ENCODE results near the gene PTPN14.

The PTPN14 gene

GRCh38 chr1:214574598-214575411 is 23.4 kb upstream of the PTPN14 start:
- ATAC-seq (ENCODE audit: insufficient read depth, low read depth) (no peak), DNase-seq (no peak)
- no peaks in the 10 kb centered on the region for H3K4me1 ChIP-seq (ENCODE audit: insufficient read depth, low read length)
- H3K36me3 ChIP-seq (ENCODE audit: insufficient read depth, low read length) = no peaks in the 10 kb centered on the region
- no peak overlapping the region for H3K4me3 ChIP-seq (ENCODE audit: low read depth in 1 of 2, low read length in 2 of 2)
- peaks cover 17% of the 10 kb centered on the region for H3K9me3 ChIP-seq (ENCODE audit: insufficient read depth, low read length, severe bottlenecking)
- H3K9ac ChIP-seq (ENCODE audit: low read depth, low read length) = no peak overlapping the region
- H2AFZ ChIP-seq (ENCODE audit: low read depth, low read length) = no peak overlapping the region
- H3K79me2 ChIP-seq (ENCODE audit: insufficient read depth, low read length) = no peaks in the 10 kb centered on the region
- H3K27me3 ChIP-seq (ENCODE audit: insufficient read depth, low read length, poor library complexity) = no peaks in the 10 kb centered on the region
- H3K27ac ChIP-seq (ENCODE audit: low read length) = no peak overlapping the region
- TF ChIP-seq CTCF (IDR thresholded peaks at IDR 0.05; ENCODE audit: borderline replicate concordance, extremely low read depth, low read length, poor library complexity, severe bottlenecking) (no peak), EZH2 (IDR thresholded peaks at IDR 0.05; ENCODE audit: borderline replicate concordance, low read depth, low read length, severe bottlenecking) (no peak)
- no peaks in the 10 kb centered on the region for H4K20me1 ChIP-seq (ENCODE audit: insufficient read depth, low read length)
- no peak overlapping the region for H3K4me2 ChIP-seq (ENCODE audit: insufficient read depth, low read length)

- no peak overlapping the region for H3K9ac ChIP-seq (ENCODE audit: low read depth, low read length)
- H3K4me2 ChIP-seq (ENCODE audit: insufficient read depth, low read length) = no peak overlapping the region
- no peak overlapping the region for H3K27ac ChIP-seq (ENCODE audit: low read length)
- no peaks in the 10 kb centered on the region for H4K20me1 ChIP-seq (ENCODE audit: insufficient read depth, low read length)
- no peaks in the 10 kb centered on the region for H3K4me1 ChIP-seq (ENCODE audit: insufficient read depth, low read length)
- TF ChIP-seq CTCF (IDR thresholded peaks at IDR 0.05; ENCODE audit: borderline replicate concordance, extremely low read depth, low read length, poor library complexity, severe bottlenecking) (no peak), EZH2 (IDR thresholded peaks at IDR 0.05; ENCODE audit: borderline replicate concordance, low read depth, low read length, severe bottlenecking) (no peak)
- peaks cover 17% of the 10 kb centered on the region for H3K9me3 ChIP-seq (ENCODE audit: insufficient read depth, low read length, severe bottlenecking)
- DNase-seq (no peak), ATAC-seq (ENCODE audit: insufficient read depth, low read depth) (no peak)
- H2AFZ ChIP-seq (ENCODE audit: low read depth, low read length) = no peak overlapping the region
- H3K36me3 ChIP-seq (ENCODE audit: insufficient read depth, low read length) = no peaks in the 10 kb centered on the region
- H3K27me3 ChIP-seq (ENCODE audit: insufficient read depth, low read length, poor library complexity) = no peaks in the 10 kb centered on the region
- H3K79me2 ChIP-seq (ENCODE audit: insufficient read depth, low read length) = no peaks in the 10 kb centered on the region
- no peak overlapping the region for H3K4me3 ChIP-seq (ENCODE audit: low read depth in 1 of 2, low read length in 2 of 2)
These were observed 22.2 kb upstream of the PTPN14 start for GRCh38 chr1:214573386-214574318.

GRCh38 chr1:214571281-214571680 is 19.9 kb upstream of the PTPN14 start:
- Histone ChIP-seq H3K79me2 (ENCODE audit: insufficient read depth, low read length) (no peaks in the 10 kb centered on the region), H3K4me2 (ENCODE audit: insufficient read depth, low read length) (no peak overlapping the region), H3K4me1 (ENCODE audit: insufficient read depth, low read length) (no peaks in the 10 kb centered on the region), H3K9ac (ENCODE audit: low read depth, low read length) (no peak overlapping the region), H3K36me3 (ENCODE audit: insufficient read depth, low read length) (no peaks in the 10 kb centered on the region), H2AFZ (ENCODE audit: low read depth, low read length) (no peak overlapping the region), H3K4me3 (ENCODE audit: low read depth in 1 of 2, low read length in 2 of 2) (no peak overlapping the region), H3K27me3 (ENCODE audit: insufficient read depth, low read length, poor library complexity) (no peaks in the 10 kb centered on the region), H3K27ac (ENCODE audit: low read length) (no peak overlapping the region), H3K9me3 (ENCODE audit: insufficient read depth, low read length, severe bottlenecking) (peaks cover 8% of the 10 kb centered on the region), H4K20me1 (ENCODE audit: insufficient read depth, low read length) (no peaks in the 10 kb centered on the region)
- DNase-seq = no peak
- no peak for TF ChIP-seq EZH2 (IDR thresholded peaks at IDR 0.05; ENCODE audit: borderline replicate concordance, low read depth, low read length, severe bottlenecking)
- no peak for TF ChIP-seq CTCF (IDR thresholded peaks at IDR 0.05; ENCODE audit: borderline replicate concordance, extremely low read depth, low read length, poor library complexity, severe bottlenecking)
- ATAC-seq (ENCODE audit: insufficient read depth, low read depth) = no peak
